PC-9 (cell line): ENCODE measurements around the gene LIN54. TPM values are rescaled to one million over a fixed set of nuclear protein-coding genes. Genes with fewer than 3 reads are reported as not detected.

Experiments
- BruUV-seq: library from RNA; stranded (reverse); fragments of 400-500 nt; replicated peaks from 2 replicates; lab custom pipeline; 2021; lab: Mats Ljungman, UMichigan
- CTCF ChIA-PET: fragments of 300-600 bp; sonication (Branson Sonifier 250); formaldehyde crosslinking; loops from one replicate; lab custom pipeline; 2022; ENCODE audit warnings: antibody characterized with exemption; lab: Charles Lee
- POLR2A ChIA-PET: fragments of 300-600 bp; sonication (Branson Sonifier 250); formaldehyde crosslinking; loops from one replicate; lab custom pipeline; 2022; ENCODE audit warnings: antibody characterized with exemption; ENCODE audit not compliant: unreplicated experiment; lab: Charles Lee
- DNase-seq, 2 experiments: peaks; one replicate each; pipeline versions ENCODE4 v3.0.0 to v3.0.0-alpha.2; 2015 to 2022; ENCODE audit warnings: mixed read lengths in 1 of 2
- H2AFZ ChIP-seq: fragments of 200-600 bp; sonication (generic); 2 replicates; pipeline ENCODE4 v1.8.1; 2017; ENCODE audit warnings: antibody characterized with exemption
- H3F3A ChIP-seq: fragments of 200-600 bp; sonication (generic); 2 replicates; pipeline ENCODE4 v1.8.1; 2017; ENCODE audit warnings: antibody characterized with exemption, mild to moderate bottlenecking, low read depth; ENCODE audit not compliant: insufficient read depth
- H3K27ac ChIP-seq: fragments of 200-600 bp; sonication (generic); 2 replicates; pipeline ENCODE4 v1.6.1; 2016; ENCODE audit warnings: mixed run types
- H3K27me3 ChIP-seq: fragments of 200-600 bp; sonication (generic); 2 replicates; pipeline ENCODE4 v1.6.1; 2016; ENCODE audit warnings: low read depth, mixed run types; ENCODE audit not compliant: insufficient read depth
- H3K36me3 ChIP-seq: fragments of 200-600 bp; sonication (generic); 2 replicates; pipeline ENCODE4 v1.6.1; 2016; ENCODE audit warnings: low read depth, mixed run types
- H3K4me1 ChIP-seq: fragments of 200-600 bp; sonication (generic); replicated peaks from 2 replicates; pipeline ENCODE4 v1.6.1; 2016; ENCODE audit warnings: mixed run types; ENCODE audit not compliant: insufficient read depth
- H3K4me2 ChIP-seq: fragments of 200-600 bp; sonication (generic); 2 replicates; pipeline ENCODE4 v1.6.1; 2017; ENCODE audit warnings: mixed run types
- H3K4me3 ChIP-seq: fragments of 200-600 bp; sonication (generic); 2 replicates; pipeline ENCODE4 v1.6.1; 2016; ENCODE audit warnings: mixed run types
- H3K79me2 ChIP-seq: fragments of 200-600 bp; sonication (generic); 2 replicates; pipeline ENCODE4 v1.6.1; 2017; ENCODE audit warnings: low read depth, mixed run types
- H3K9me2 ChIP-seq: fragments of 200-600 bp; sonication (generic); 2 replicates; pipeline ENCODE4 v1.8.1; 2017; ENCODE audit warnings: mild to moderate bottlenecking; ENCODE audit not compliant: insufficient read depth
- H3K9me3 ChIP-seq: fragments of 200-600 bp; sonication (generic); 2 replicates; pipeline ENCODE4 v1.8.1; 2016; ENCODE audit warnings: low read depth; ENCODE audit not compliant: insufficient read depth
- H4K20me1 ChIP-seq: fragments of 200-600 bp; sonication (generic); 2 replicates; pipeline ENCODE4 v1.8.1; 2017; ENCODE audit not compliant: insufficient read depth
- CTCF ChIP-seq: fragments of 200-600 bp; sonication (generic); conservative IDR thresholded peaks from 2 replicates; pipeline ENCODE4 v1.6.1; 2017; ENCODE audit warnings: mixed run types, antibody characterized with exemption, mild to moderate bottlenecking, moderate library complexity
- EZH2 ChIP-seq: fragments of 200-600 bp; sonication (generic); IDR thresholded peaks from 2 replicates; pipeline ENCODE4 v1.8.0; 2017; ENCODE audit warnings: antibody characterized with exemption, low read depth
- intact Hi-C: fragments of 100-400 bp; cut with micrococcal nuclease; formaldehyde crosslinking; loops from one replicate; pipeline ENCODE4 v1.10.0; 2022; ENCODE audit not compliant: unreplicated experiment
- total RNA-seq: library from RNA; stranded (reverse); gene quantifications from 2 replicates; pipeline ENCODE4 v1.2.3, GENCODE V29; 2021

LIN54 gene
- total RNA-seq, 1 experiment from 2014 or later: 13.1 TPM

- Histone ChIP-seq H3K4me2 (no peak overlapping the region), H2AFZ (no peak overlapping the region), H3K27me3 (no peaks in the 10 kb centered on the region), H3K4me1 (no peaks in the 10 kb centered on the region), H3K4me3 (no peak overlapping the region), H3K9me2 (no peaks in the 10 kb centered on the region), H3K36me3 (peaks cover 3% of the 10 kb centered on the region; the same call in 1 of the 2 replicates), H3K27ac (no peak overlapping the region), H3F3A (peaks cover 2% of the 10 kb centered on the region; the same call in 1 of the 2 replicates), H4K20me1 (no peaks in the 10 kb centered on the region), H3K9me3 (no peaks in the 10 kb centered on the region), H3K79me2 (peaks cover 17% of the 10 kb centered on the region)
- ChIA-PET CTCF (no interaction called here), POLR2A (no interaction called here)
- DNase-seq: no peak
- no TSS peak for BruUV-seq
- TF ChIP-seq CTCF (no peak), EZH2 (no peak)
- intact Hi-C loops: no loop called here
Measured at GRCh38 chr4:82906469-82906868, 104.2 kb downstream of the LIN54 start.

GRCh38 chr4:82905205-82905604 lies 105.4 kb downstream of the LIN54 start:
- Histone ChIP-seq H4K20me1 (no peaks in the 10 kb centered on the region), H3K4me1 (no peaks in the 10 kb centered on the region), H3K36me3 (peaks cover 3% of the 10 kb centered on the region; the same call in 1 of the 2 replicates), H3K9me2 (no peaks in the 10 kb centered on the region), H3K4me2 (no peak overlapping the region), H3K9me3 (no peaks in the 10 kb centered on the region), H3K4me3 (no peak overlapping the region), H3F3A (peaks cover 8% of the 10 kb centered on the region), H2AFZ (no peak overlapping the region), H3K79me2 (peaks cover 23% of the 10 kb centered on the region), H3K27ac (no peak overlapping the region), H3K27me3 (no peaks in the 10 kb centered on the region)
- ChIA-PET CTCF (no interaction called here), POLR2A (no interaction called here)
- peak in 1 of 2 experiments; percentile 36 for DNase-seq
- TF ChIP-seq EZH2 (no peak), CTCF (no peak)
- no TSS peak for BruUV-seq
- intact Hi-C loops: no loop called here

DNA sequence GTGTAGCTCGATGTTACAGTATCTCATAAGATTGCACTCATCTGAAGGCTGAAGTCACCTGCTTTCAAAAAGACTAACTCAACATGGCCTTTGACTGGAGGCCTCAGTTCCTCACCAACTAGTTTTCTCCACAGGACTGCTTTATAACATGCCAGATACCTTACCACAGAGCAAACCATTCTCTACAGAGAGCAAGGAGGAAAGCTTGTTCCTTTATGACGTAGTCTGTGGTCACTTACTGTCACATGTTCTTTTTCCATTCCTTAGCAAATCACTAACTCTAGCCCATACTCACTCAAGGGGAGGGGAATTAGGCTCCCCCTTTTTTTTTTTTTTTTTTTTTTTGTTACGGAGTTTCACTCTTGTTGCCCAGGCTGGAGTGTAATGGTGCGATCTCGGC lies 106.9 kb downstream of the LIN54 start:
- Histone ChIP-seq H3F3A (peaks cover 23% of the 10 kb centered on the region), H3K27ac (no peak overlapping the region), H3K9me3 (no peaks in the 10 kb centered on the region), H3K27me3 (no peaks in the 10 kb centered on the region), H3K4me1 (peaks cover 3% of the 10 kb centered on the region), H4K20me1 (no peaks in the 10 kb centered on the region), H3K9me2 (no peaks in the 10 kb centered on the region), H3K79me2 (peaks cover 38% of the 10 kb centered on the region), H3K36me3 (peaks cover 3% of the 10 kb centered on the region; the same call in 1 of the 2 replicates), H3K4me2 (no peak overlapping the region), H3K4me3 (no peak overlapping the region), H2AFZ (no peak overlapping the region)
- ChIA-PET POLR2A (no interaction called here), CTCF (no interaction called here)
- TF ChIP-seq EZH2: no peak
- TF ChIP-seq CTCF: no peak
- BruUV-seq: no TSS peak
- DNase-seq: no peak
- intact Hi-C loops: no loop called here
